ENCODE data around the gene IVNS1ABP.
"Not testable (repeated sequence)": the region's sequence is repeated elsewhere in the genome, so short reads cannot be mapped to it uniquely, and the experiment has no call there.

DNA sequence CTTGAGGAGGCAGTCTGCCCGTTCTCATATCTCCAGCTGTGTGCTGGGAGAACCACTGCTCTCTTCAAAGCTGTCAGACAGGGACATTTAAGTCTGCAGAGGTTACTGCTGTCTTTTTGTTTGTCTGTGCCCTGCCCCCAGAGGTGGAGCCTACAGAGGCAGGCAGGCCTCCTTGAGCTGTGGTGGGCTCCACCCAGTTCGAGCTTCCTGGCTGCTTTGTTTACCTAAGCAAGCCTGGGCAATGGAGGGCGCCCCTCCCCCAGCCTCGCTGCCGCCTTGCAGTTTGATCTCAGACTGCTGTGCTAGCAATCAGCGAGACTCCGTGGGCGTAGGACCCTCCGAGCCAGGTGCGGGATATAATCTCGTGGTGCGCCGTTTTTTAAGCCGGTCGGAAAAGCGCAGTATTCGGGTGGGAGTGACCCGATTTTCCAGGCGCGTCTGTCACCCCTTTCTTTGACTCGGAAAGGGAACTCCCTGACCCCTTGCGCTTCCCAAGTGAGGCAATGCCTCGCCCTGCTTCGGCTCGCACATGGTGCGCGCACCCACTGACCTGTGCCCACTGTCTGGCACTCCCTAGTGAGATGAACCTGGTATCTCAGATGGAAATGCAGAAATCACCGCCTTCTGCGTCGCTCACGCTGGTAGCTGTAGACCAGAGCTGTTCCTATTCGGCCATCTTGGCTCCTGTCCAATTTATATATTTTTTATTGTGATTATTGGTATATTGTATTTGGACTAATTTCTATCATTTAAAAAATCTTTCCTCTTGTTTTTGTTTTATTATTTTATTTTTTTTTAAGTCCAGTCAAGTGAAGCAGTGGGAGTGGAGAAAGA, 59.7 kb downstream of the IVNS1ABP start:
- TF ChIP-seq, protein P1, sequence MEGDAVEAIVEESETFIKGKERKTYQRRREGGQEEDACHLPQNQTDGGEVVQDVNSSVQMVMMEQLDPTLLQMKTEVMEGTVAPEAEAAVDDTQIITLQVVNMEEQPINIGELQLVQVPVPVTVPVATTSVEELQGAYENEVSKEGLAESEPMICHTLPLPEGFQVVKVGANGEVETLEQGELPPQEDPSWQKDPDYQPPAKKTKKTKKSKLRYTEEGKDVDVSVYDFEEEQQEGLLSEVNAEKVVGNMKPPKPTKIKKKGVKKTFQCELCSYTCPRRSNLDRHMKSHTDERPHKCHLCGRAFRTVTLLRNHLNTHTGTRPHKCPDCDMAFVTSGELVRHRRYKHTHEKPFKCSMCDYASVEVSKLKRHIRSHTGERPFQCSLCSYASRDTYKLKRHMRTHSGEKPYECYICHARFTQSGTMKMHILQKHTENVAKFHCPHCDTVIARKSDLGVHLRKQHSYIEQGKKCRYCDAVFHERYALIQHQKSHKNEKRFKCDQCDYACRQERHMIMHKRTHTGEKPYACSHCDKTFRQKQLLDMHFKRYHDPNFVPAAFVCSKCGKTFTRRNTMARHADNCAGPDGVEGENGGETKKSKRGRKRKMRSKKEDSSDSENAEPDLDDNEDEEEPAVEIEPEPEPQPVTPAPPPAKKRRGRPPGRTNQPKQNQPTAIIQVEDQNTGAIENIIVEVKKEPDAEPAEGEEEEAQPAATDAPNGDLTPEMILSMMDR (conservative IDR thresholded peaks at IDR 0.05) = not testable (repeated sequence)
- TF ChIP-seq ZFX (IDR thresholded peaks at IDR 0.05) = not testable (repeated sequence)

Data from C4-2B (cell line).